NCI-H82 (cell line): ENCODE data around the gene PDZD7.
A peak's percentile ranks its signal among the peaks of the same experiment; 100 is the strongest.

Source experiments
- DNase-seq: peaks from one replicate; lab custom pipeline; 2025; lab: John Stamatoyannopoulos, UW

Gene PDZD7

GRCh38 chr10:101031128-101031795, at the start of gene PDZD7, which contains the start of gene SFXN3:
Gene PDZD7 (minus strand): TSS chr10:101031129. CDS start chr10:101030219, 910 bp downstream.
Gene SFXN3 (plus strand): TSS chr10:101031234. CDS start chr10:101034695, 3,461 bp downstream.
- peak; percentile 92 for DNase-seq

- DNase-seq, result no peak
Observed at GRCh38 chr10:101079874-101080273, 48.9 kb upstream of the PDZD7 start.

- DNase-seq, result no peak
Observed at GRCh38 chr10:101076630-101077029, 45.7 kb upstream of the PDZD7 start.

GRCh38 chr10:101075775-101076174, 44.8 kb upstream of the PDZD7 start:
- peak; percentile 28 for DNase-seq

GRCh38 chr10:101073631-101074030, 42.7 kb upstream of the PDZD7 start:
- DNase-seq, result peak; percentile 16

- DNase-seq, result no peak
Observed at GRCh38 chr10:101072923-101073322, 42.0 kb upstream of the PDZD7 start.

GRCh38 chr10:101071885-101072433, 41.0 kb upstream of the PDZD7 start:
- no peak for DNase-seq

- no peak for DNase-seq
Observed at GRCh38 chr10:101071267-101071884, 40.4 kb upstream of the PDZD7 start.

- no peak for DNase-seq
Observed at GRCh38 chr10:101070098-101070497, 39.2 kb upstream of the PDZD7 start.

GRCh38 chr10:101069441-101069840, 38.5 kb upstream of the PDZD7 start:
- DNase-seq, result no peak

- peak; percentile 90 for DNase-seq
Observed at GRCh38 chr10:101067356-101068083, 36.6 kb upstream of the PDZD7 start.

- DNase-seq, result peak; percentile 66
Observed at GRCh38 chr10:101066896-101067355, 36.0 kb upstream of the PDZD7 start.

GRCh38 chr10:101066146-101066895, 35.4 kb upstream of the PDZD7 start:
- peak; percentile 93 for DNase-seq

GRCh38 chr10:101065481-101066145, 34.7 kb upstream of the PDZD7 start:
- DNase-seq, result peak; percentile 24

- no peak for DNase-seq
Observed at GRCh38 chr10:101064415-101065030, 33.6 kb upstream of the PDZD7 start.

GRCh38 chr10:101063548-101064414, 32.9 kb upstream of the PDZD7 start:
- peak; percentile 72 for DNase-seq

- DNase-seq, result no peak
Observed at GRCh38 chr10:101063050-101063525, 32.2 kb upstream of the PDZD7 start.

GRCh38 chr10:101062232-101063049, 31.5 kb upstream of the PDZD7 start:
- DNase-seq, result peak; percentile 81
